ENCODE data around the gene MOB2.

DNA sequence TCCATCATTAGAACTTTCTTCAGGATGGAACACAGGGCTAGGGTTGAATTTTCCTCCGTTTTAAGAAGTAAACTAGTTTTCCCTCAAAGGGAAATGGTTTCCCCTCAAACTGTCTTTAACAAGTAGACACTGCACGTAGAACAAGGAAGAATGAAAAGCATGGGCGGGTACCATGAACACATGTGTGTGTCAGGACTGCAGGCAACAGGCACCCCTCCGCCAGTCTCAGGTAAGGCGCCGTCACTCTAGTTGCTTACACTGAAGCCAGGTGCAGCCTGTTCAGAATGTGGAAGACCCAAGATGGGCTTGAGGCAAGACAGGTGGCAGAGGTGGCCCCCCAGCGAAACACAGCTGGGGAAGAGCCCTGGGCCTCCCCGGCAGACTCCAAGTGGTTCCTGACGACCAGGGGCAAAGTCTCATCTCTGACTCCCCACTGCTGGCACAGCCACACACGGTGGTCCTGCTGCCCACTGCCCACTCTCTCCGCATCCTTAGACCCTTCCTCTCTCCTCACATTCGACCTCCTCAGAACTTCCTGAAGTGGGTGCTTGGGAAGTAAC lies 25.4 kb upstream of the MOB2 start:
- TF ChIP-seq, protein P1, sequence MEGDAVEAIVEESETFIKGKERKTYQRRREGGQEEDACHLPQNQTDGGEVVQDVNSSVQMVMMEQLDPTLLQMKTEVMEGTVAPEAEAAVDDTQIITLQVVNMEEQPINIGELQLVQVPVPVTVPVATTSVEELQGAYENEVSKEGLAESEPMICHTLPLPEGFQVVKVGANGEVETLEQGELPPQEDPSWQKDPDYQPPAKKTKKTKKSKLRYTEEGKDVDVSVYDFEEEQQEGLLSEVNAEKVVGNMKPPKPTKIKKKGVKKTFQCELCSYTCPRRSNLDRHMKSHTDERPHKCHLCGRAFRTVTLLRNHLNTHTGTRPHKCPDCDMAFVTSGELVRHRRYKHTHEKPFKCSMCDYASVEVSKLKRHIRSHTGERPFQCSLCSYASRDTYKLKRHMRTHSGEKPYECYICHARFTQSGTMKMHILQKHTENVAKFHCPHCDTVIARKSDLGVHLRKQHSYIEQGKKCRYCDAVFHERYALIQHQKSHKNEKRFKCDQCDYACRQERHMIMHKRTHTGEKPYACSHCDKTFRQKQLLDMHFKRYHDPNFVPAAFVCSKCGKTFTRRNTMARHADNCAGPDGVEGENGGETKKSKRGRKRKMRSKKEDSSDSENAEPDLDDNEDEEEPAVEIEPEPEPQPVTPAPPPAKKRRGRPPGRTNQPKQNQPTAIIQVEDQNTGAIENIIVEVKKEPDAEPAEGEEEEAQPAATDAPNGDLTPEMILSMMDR (IDR thresholded peaks at IDR 0.05) = no peak
- no peak for TF ChIP-seq POLR2A (IDR thresholded peaks at IDR 0.05)

All from Peyer's patch (tissue), 4 donors.